OCI-LY3 (cell line): Measurements from ENCODE around the gene KRTAP4-8.

Experiments used
- EZH2phosphoT487 ChIP-seq: fragments of 200-600 bp; shearing (Covaris generic); IDR thresholded peaks from 2 replicates; pipeline ENCODE4 v1.6.1; 2018; ENCODE audit warnings: antibody characterized with exemption, mixed run types, low read depth
- TF ChIP-seq, protein P1 (sequence below): fragments of 200-600, 300-600 bp; sonication (generic); IDR thresholded peaks from 2 replicates; pipeline ENCODE4 v1.5.1; 2014; ENCODE audit warnings: antibody characterized with exemption, low read length, low read depth

DNA sequence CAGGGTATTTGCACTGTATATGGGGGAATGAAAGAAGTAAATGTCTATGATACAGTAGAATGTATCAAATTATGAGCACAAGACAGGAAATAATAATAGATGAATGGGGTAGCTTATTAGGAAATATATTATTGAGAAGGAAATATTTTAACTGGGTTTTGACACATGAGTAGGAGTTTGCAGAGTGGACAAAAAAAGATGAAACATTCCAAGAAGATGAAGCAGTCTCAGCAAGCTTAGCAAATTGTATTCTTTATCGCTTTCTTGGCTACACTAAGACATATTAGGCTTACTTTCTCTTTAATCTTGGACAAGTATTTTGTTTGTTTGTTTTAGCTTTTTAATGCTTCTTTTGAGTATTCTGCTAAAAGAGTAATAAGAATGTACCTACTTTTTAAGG lies 6.0 kb upstream of the KRTAP4-8 start:
- TF ChIP-seq, protein P1, sequence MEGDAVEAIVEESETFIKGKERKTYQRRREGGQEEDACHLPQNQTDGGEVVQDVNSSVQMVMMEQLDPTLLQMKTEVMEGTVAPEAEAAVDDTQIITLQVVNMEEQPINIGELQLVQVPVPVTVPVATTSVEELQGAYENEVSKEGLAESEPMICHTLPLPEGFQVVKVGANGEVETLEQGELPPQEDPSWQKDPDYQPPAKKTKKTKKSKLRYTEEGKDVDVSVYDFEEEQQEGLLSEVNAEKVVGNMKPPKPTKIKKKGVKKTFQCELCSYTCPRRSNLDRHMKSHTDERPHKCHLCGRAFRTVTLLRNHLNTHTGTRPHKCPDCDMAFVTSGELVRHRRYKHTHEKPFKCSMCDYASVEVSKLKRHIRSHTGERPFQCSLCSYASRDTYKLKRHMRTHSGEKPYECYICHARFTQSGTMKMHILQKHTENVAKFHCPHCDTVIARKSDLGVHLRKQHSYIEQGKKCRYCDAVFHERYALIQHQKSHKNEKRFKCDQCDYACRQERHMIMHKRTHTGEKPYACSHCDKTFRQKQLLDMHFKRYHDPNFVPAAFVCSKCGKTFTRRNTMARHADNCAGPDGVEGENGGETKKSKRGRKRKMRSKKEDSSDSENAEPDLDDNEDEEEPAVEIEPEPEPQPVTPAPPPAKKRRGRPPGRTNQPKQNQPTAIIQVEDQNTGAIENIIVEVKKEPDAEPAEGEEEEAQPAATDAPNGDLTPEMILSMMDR = no peak
- TF ChIP-seq EZH2phosphoT487 = no peak
